LNCaP clone FGC (cell line): ENCODE measurements around the gene RAD51D.
"Not testable (repeated sequence)": the region's sequence is repeated elsewhere in the genome, so short reads cannot be mapped to it uniquely, and the experiment has no call there.

Experiments used
- DNase-seq: peaks from one replicate; pipeline ENCODE4 v3.0.0-alpha.2; 2011; ENCODE audit warnings: low read depth
- H3K4me3 ChIP-seq: 2 replicates; pipeline ENCODE4 v1.5.1; 2011; ENCODE audit warnings: mild to moderate bottlenecking, low read depth, low read length, control low read depth
- TF ChIP-seq, protein P1 (sequence below): IDR thresholded peaks from 2 replicates; pipeline ENCODE4 v1.5.1; 2012; ENCODE audit warnings: mild to moderate bottlenecking; ENCODE audit not compliant: control insufficient read depth, insufficient read depth; ENCODE audit errors: extremely low read depth

RAD51D gene

DNA sequence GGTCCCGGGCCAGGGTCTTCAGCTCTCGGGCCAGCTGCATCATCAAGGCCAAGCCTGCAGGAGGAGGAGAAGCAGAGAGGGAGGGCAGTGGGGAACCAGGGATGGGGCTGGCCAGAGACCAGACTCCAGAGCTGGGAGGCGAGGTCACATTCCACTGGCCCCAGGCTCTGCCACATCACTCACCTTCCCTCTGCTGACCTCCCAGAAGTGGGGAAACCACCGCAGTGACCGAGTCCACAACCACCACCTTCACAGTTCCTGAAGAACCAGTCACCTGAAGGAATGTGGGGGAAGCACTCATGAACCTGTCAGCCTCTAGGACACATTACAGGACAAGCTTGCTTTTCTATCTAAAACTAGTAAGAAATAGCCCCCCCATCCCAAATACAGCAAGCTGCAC lies 16.4 kb downstream of the RAD51D start:
- TF ChIP-seq, protein P1, sequence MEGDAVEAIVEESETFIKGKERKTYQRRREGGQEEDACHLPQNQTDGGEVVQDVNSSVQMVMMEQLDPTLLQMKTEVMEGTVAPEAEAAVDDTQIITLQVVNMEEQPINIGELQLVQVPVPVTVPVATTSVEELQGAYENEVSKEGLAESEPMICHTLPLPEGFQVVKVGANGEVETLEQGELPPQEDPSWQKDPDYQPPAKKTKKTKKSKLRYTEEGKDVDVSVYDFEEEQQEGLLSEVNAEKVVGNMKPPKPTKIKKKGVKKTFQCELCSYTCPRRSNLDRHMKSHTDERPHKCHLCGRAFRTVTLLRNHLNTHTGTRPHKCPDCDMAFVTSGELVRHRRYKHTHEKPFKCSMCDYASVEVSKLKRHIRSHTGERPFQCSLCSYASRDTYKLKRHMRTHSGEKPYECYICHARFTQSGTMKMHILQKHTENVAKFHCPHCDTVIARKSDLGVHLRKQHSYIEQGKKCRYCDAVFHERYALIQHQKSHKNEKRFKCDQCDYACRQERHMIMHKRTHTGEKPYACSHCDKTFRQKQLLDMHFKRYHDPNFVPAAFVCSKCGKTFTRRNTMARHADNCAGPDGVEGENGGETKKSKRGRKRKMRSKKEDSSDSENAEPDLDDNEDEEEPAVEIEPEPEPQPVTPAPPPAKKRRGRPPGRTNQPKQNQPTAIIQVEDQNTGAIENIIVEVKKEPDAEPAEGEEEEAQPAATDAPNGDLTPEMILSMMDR = no peak
- no peak for DNase-seq
- H3K4me3 ChIP-seq = no peak overlapping the region

GRCh38 chr17:35101725-35102124 lies 17.9 kb downstream of the RAD51D start:
- H3K4me3 ChIP-seq = no peak overlapping the region
- TF ChIP-seq, protein P1 = no peak
- DNase-seq = no peak

GRCh38 chr17:35101036-35101435 lies 18.6 kb downstream of the RAD51D start:
- TF ChIP-seq, protein P1 = no peak
- no peak for DNase-seq
- H3K4me3 ChIP-seq = no peak overlapping the region

DNA sequence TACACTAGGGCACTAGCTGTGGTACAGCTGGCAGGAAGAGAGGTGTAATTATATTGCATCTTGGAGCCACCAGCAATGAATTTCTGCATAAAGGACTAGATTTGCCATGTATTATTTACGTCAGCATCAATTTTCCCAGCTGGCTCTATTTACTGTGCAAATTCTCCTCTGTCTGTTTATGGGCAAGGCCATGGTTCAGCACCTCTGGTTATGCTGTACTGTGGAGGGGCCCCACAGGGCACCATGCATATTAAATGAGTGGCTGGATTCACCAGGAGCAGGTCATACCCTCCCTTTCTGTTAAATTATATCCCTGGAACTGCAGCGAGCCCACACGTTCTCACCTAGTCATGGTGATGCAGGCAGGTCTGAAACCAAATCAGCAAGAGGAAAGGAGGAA lies 19.8 kb downstream of the RAD51D start:
- DNase-seq = no peak
- TF ChIP-seq, protein P1 = no peak
- H3K4me3 ChIP-seq = no peak overlapping the region

- no peak for DNase-seq
- TF ChIP-seq, protein P1 = no peak
- H3K4me3 ChIP-seq = no peak overlapping the region
Measured at GRCh38 chr17:35097776-35098175, 21.9 kb downstream of the RAD51D start.

DNA sequence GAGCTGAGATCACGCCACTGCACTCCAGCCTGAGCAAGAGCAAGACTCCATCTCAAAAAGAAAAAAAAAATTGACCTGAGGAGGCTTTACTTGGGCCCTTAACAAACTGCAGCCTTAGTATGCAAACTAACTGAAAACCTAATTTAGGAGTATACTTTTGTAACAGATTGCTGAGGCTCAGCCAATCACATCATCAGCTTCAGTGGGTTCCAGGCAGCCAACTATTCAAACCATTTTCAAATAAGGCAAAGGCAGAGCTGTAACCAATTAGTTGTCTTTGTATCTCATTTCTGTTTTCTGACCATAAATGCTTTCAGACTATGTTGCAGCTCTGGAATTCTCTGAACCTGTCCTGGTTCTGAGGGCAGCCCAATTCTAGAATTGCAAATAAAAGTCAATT lies 23.9 kb downstream of the RAD51D start:
- no peak overlapping the region for H3K4me3 ChIP-seq
- no peak for DNase-seq
- TF ChIP-seq, protein P1 = no peak

DNA sequence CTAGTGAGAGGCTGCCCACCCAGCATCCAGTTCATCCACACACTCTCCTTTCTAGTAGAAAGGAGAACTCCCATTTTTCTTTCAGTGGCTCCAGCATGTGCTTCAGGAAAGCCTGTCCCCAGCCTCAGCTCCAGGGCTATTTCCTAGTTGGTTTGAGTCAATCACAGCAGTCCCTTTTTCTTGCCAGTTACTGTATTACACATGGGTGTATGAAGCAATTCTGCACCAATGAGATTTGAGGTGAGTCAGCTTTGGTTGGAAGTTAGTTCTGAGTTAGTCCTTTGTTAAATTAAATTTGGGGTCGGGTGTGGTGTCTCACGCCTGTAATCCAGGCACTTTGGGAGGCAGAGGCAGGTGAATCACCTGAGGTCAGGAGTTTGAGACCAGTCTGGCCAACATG lies 24.8 kb downstream of the RAD51D start:
- TF ChIP-seq, protein P1 = no peak
- no peak overlapping the region for H3K4me3 ChIP-seq
- no peak for DNase-seq

DNA sequence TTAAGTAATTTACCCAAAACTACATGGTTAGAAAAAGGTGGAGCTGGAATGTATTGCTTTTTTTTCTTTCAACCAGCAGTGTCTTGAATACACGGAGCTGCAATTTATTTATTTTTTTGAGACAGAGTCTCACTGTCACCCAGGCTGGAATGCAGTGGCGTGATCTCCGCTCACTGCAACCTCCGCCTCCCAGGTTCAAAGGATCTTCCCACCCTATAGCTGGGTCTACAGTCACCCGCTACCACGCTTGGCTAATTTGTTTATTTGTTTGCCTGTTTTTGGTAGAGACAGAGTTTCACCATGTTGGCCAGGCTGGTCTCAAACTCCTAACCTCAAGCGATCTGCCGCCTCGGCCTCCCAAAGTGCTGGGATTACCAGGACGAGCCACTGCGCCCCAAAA lies 29.0 kb downstream of the RAD51D start:
- H3K4me3 ChIP-seq, DNase-seq: not testable (repeated sequence)
